Stomach smooth muscle (tissue), 2 donors: Measurements from ENCODE around the gene TANGO2.
A peak's percentile ranks its signal among the peaks of the same experiment; 100 is the strongest.

Source experiments
- H3K27ac ChIP-seq: one replicate; pipeline ENCODE4 v1.7.0; 2013; ENCODE audit warnings: mild to moderate bottlenecking, low read length, inconsistent platforms
- H3K27me3 ChIP-seq, 2 donors: one replicate each; pipeline ENCODE4 v1.7.0; 2013; ENCODE audit warnings: low read length in 2 of 2; ENCODE audit not compliant: insufficient read depth in 2 of 2, control insufficient read depth in 1 of 2
- H3K36me3 ChIP-seq, 2 donors: one replicate each; pipeline ENCODE4 v1.7.0; 2013; ENCODE audit warnings: low read length in 2 of 2; ENCODE audit not compliant: control insufficient read depth in 2 of 2, insufficient read depth in 2 of 2
- H3K4me1 ChIP-seq: one replicate; pipeline ENCODE4 v1.7.0; 2013; ENCODE audit warnings: low read length; ENCODE audit not compliant: control insufficient read depth, insufficient read depth
- H3K4me3 ChIP-seq, 2 donors: one replicate each; pipeline ENCODE4 v1.7.0; 2013; ENCODE audit warnings: low read length in 2 of 2
- H3K9ac ChIP-seq, 2 donors: one replicate each; pipeline ENCODE4 v1.7.0; 2013; ENCODE audit warnings: low read length in 2 of 2, mild to moderate bottlenecking in 1 of 2
- H3K9me3 ChIP-seq, 2 donors: one replicate each; pipeline ENCODE4 v1.7.0; 2013; ENCODE audit warnings: low read length in 2 of 2; ENCODE audit not compliant: control insufficient read depth in 2 of 2
- donor health status: healthy.
- donor health status: Pancreatic carcinoma.

The TANGO2 gene

DNA sequence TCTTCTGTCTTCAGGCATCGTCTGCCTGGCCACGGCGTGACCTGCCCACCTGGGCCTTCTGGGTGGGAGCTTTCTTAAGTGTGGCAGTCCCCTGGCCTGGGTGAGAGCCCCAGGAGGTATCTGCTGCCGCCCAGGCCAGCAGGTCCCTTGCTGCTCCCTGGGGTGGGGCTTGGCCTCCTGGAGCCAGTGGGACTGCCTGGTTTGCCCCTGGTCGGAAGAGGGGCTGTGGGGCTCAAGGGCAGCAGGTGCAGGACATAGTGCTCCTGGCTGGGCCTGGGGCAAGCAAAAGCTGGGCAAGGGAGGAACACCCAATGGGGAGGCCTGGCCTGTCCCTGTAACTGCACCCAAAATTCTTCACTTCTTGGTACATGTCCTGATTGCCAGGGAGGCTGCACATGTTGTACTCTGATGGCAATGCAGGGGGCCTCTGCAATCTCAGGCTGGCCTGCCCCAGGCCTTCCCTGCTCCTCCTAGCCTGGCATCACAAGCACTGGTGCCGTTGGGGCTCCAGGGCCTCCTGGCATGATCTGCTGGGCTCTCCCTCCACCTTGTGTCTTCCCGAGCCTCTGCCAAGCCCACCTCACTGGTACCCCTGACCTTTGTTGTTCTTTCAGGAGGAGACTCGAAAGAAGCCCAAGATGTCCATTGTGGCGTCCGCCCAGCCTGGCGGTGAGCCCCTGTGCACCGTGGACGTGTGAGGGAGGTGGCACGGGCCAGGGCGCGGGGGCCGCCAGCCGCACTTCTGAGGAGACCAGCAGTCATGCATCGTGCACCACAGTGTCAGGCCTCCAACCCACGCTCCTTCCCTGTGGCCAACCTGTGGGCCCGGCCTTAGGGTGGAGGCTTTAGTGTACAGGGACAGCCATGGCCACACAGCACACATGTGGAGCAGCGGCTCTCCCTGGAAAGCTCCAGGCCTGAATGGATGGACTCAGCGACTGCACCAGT, 88.8 kb downstream of the TANGO2 start:
- Histone ChIP-seq H3K4me1 (peaks cover 3% of the 10 kb centered on the region), H3K9ac (no peak overlapping the region), H3K27me3 (no peaks in the 10 kb centered on the region), H3K9me3 (no peaks in the 10 kb centered on the region), H3K36me3 (peaks cover 62 to 66% of the 10 kb centered on the region in 2 donors), H3K4me3 (no peak overlapping the region), H3K27ac (no peak overlapping the region)

DNA sequence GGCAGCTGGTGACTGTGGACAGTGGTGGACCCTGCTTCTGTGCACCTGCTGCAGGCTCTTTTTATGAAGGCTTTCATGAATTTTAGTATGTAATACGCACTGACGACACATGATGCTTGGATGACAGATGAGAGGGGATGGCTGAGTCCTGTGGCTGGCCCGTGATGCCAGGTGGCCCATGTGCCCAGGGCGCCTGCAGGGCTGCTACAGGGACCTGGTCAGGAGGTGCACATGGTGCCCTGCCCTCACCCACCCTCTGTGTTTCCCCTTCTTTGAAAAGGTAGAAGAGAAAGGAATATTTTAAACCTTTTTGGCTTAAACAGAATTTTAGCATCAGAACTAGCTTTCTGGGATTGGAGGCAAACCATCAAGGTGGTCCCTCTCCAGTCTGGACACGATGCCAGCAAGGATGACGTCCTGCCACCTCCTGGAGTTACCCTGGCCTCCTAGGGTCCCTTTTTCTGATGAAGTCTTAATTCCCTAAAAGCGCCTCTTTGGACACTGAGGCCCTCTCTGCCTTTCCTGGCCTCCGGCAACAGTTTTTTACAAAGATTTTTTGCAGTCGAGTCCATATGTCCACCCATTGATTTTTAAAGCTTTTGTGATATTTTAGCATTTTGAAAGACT, 89.6 kb downstream of the TANGO2 start:
- Histone ChIP-seq H3K27ac (no peak overlapping the region), H3K27me3 (no peaks in the 10 kb centered on the region), H3K9ac (no peak overlapping the region), H3K4me1 (peaks cover 8% of the 10 kb centered on the region), H3K4me3 (no peak overlapping the region), H3K36me3 (peaks cover 59 to 64% of the 10 kb centered on the region in 2 donors), H3K9me3 (no peaks in the 10 kb centered on the region)

DNA sequence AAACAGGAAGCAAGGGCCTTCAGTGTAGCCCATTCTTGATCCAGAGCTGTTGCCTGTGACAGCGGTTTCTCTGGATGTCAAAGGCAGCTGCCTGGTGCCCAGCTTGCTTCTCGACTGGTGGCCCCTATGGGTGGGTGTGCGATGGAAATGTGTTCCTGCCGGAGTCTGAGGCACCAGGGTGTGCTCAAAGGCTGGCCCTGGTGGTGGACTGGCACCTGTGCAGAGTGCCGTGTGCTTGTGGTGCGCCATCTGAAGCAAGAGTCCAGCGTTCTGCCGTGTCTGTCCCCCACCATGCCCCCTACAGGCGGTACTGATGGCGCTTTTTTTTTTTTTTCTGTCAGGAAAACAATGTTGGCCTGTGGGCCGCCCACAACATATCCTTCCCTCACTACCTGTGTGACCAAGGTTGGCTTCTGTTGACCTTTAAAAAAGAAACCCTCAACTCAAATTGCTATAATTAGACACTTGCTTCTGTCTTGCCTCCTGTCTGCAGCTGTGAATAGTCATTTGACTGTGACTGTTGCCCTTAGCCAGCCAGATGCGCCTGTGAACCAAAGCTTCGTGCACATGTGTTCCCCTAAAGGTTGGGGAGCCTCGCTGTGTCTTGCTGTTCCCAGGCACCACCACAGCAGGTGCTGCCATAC, 90.3 kb downstream of the TANGO2 start:
- Histone ChIP-seq H3K36me3 (peaks cover 53 to 59% of the 10 kb centered on the region in 2 donors), H3K9ac (no peak overlapping the region), H3K4me1 (peaks cover 15% of the 10 kb centered on the region), H3K27ac (no peak overlapping the region), H3K27me3 (no peaks in the 10 kb centered on the region), H3K4me3 (no peak overlapping the region), H3K9me3 (no peaks in the 10 kb centered on the region)

DNA sequence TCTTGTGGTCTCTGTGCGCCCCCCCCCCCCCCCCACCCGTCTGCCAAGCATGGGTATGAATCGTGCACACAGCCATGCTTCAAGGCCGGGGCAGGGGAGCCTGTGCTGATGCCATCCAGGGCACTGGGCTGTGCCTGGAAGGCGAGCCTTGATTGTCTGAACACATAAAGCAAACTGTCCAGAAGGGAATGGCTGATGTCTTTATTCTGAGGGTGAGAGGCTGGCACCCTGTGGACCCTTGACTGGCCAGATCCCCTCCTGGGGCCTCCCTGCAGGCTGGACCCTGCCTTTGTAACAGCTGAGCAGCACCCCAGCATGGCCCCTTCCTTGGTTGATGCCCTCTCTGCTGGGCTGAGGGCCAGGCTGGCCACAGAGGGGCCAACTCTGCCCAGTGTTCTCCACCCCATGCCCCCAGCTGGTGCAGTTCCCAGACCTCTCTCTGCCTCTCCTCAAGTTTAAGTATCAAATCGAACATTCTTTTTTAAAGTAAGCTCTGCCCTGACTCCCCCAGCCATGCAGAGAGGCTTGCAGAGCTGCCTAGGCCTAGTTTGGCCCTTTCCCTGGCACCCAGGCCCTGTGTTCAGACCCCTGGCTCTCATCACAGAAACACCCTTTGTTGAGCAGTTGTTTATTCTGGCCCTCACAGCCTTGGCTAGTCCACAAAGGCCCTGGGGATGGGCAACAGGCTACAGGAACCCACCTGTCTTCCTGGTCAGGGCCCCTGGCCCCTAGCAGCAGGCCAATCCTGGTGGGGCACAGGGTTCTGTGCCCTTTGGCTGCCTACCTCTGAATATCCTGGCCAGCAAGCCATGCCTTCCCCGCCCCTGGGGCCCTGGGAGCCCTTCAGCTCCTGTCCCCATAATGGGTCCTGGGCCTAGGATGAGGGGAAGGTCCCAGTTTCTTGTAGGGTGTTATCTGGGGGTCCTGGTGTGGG, 91.0 kb downstream of the TANGO2 start:
- H3K27ac ChIP-seq: no peak overlapping the region
- H3K27me3 ChIP-seq: no peaks in the 10 kb centered on the region
- H3K9ac ChIP-seq: no peak overlapping the region
- H3K9me3 ChIP-seq: no peaks in the 10 kb centered on the region
- peaks cover 46 to 51% of the 10 kb centered on the region in 2 donors for H3K36me3 ChIP-seq
- H3K4me3 ChIP-seq: no peak overlapping the region
- H3K4me1 ChIP-seq: peaks cover 18% of the 10 kb centered on the region

DNA sequence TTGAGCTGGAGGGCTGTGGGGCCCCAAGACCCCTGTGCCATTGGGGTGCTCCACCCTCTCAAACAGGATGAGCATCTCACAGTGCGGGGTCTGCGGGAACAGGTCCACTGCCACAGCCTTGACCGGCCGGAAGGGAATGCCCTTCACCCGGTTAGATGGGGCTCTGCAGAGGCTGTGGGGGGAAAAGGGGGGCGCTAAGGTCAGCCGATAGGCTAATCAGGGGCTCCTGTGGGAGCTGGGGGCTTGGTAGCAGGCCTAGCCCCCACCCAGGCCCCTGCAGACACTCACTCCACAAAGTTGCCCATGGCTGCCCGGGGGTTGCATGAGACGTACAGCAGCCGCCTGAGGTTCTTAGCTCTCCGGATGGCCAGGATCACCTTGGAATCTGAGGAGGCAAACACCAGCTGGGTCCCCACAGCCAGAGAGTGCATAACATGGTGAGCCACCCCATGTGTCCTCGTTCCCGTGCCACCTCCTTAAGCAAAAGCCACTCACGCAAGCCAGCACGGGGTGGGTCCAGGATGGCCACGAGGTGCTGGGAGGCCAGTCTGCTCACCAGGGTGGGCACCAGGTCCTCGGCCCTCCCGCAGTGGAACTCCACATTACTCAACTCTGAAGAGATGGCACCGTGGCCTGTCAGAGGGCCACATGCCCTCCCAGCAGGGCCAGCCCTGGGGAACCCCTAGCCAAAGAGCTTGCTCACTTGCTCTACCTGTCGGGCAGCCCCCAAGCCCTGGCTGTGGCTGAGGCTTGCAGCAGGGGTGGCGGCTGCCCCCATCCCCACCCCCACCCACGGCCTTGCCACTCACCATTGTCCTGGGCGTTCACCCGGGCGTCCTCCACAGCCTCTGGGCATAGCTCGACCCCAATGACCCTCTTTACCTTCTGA, 92.0 kb downstream of the TANGO2 start:
- H3K27ac ChIP-seq: peak overlapping the region; percentile 1
- peaks cover 21% of the 10 kb centered on the region for H3K4me1 ChIP-seq
- H3K9me3 ChIP-seq: no peaks in the 10 kb centered on the region
- no peaks in the 10 kb centered on the region for H3K27me3 ChIP-seq
- H3K4me3 ChIP-seq: no peak overlapping the region
- no peak overlapping the region for H3K9ac ChIP-seq
- H3K36me3 ChIP-seq: peaks cover 37 to 42% of the 10 kb centered on the region in 2 donors

DNA sequence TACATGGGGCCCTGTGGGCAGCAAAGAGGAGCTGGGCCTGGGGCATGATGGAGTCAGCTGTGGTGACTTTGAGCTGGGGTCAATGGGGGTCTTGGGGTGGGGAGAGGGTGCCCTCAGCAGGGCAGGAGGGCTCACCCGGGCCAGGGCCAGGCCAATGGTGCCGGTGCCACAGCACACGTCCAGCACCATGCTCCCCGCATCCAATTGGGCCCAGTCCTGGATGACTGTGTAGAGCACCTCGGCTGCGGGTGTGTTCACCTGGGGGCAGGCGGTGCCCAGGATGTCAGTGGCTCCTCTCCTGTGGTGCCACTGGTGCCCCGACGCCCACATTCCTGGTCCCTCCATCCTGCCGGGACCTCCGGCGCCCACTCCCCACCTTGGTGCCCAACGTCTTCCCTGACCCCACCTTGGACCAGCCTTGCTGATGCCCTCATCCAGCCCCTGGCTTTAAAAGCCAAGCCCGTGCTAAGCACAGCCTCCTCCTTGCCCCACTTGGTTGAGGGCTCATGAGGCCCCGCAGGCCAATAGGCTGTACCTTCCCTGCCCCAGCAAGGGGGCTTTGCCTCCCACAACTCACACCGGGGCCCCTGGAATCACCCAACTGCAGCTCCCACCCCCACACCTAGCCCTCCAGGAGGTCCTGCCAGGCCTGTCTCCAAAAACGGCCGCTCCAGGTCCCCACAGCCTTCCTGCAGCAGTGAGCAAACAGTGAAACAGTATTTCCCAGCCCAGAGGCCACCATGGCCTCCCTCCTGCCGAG, 92.8 kb downstream of the TANGO2 start:
- H3K27me3 ChIP-seq: no peaks in the 10 kb centered on the region
- H3K36me3 ChIP-seq: peaks cover 34 to 35% of the 10 kb centered on the region in 2 donors
- H3K27ac ChIP-seq: no peak overlapping the region
- no peaks in the 10 kb centered on the region for H3K9me3 ChIP-seq
- no peak overlapping the region for H3K9ac ChIP-seq
- no peak overlapping the region for H3K4me3 ChIP-seq
- peaks cover 26% of the 10 kb centered on the region for H3K4me1 ChIP-seq

DNA sequence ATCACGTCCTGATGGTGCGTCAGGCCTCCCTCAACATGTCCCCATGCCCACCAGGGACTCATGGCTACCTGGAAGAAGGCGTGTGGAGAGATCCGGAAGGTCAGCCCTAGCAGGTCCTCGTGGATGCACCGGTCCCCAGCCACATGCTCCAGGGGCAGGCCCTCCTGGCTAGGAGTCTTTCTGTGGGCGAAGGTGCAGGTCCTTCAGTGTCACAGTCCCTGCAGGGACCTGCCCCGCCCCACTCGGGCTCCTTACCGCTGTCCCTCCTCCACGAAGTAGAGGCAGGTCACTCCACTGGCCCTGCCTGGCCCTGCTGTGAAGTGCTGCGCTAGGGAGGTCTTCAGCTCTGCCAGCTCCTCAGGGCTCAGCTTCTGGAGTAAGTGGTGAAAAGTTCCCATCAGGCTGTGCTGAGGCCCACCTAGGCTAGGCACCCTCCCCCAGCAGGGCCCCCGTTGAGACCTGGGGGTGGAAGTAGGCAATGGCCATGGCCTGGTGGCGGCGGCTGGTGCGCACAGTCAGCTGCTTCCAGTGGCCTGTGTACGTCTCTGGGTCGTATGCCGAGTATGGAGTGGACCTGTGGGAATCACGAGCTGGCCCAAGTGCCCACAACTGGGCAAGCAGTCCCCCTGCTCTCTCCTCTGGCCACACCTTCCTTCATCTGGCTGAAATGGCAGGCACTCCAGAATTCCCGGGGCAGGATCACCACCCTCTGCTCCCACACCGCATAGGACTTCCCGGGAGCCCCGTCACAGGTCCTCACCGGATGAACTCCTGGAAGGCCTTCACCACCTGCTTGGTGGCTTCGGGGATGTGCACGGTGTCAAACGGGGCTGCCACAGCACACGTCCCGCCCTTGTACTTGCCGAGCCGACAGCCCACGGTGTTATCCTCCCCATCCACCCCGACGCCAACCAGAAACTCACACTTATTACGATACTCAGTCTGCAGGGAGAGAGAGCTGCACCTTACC, 93.9 kb downstream of the TANGO2 start:
- no peak overlapping the region for H3K4me3 ChIP-seq
- no peaks in the 10 kb centered on the region for H3K9me3 ChIP-seq
- H3K9ac ChIP-seq: no peak overlapping the region
- no peaks in the 10 kb centered on the region for H3K27me3 ChIP-seq
- H3K27ac ChIP-seq: no peak overlapping the region
- peaks cover 30% of the 10 kb centered on the region for H3K4me1 ChIP-seq
- peaks cover 32 to 33% of the 10 kb centered on the region in 2 donors for H3K36me3 ChIP-seq

DNA sequence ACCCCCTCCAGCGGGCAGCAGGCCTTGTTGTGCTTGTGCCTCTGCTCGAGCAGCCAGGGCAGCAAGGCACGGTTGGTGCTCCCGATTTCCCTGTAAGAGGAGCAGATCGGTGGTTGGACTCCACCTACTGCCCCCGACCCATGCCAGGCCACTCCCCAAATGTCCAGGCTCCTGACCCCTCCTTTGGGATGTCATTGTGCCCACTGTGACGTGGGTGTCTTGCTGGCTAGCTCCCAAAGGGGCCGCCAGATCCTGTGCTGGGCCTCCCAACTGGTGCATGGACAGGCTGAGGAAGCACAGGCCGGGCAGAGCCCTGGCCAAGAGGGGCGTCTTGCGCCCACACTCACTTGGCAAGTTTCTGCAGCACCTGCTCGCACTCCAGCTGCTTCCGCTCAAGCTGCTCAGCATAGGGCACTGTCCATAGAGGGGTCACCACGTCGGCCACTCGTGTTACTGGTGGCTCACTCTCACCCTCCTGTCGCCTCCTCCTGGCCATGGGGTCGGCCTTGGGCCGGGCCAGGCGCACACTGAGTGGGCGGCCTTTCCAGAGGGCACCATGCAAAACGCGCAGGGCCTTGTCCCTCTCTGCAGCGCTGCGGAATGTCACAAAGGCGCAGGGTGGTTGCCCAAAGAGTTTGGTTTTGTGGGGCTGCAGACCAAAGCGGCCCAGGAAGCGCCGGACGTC, 94.9 kb downstream of the TANGO2 start, which contains the start of gene RANBP1:
Gene RANBP1, plus strand, starts transcription at position 414 of the 685 bp plus-strand sequence. Its CDS starts 81 bp downstream, at position 495.
- peak within 1 kb of the TSS; percentile 71 to 90 for H3K4me3 ChIP-seq
- no peaks in the 10 kb centered on the region for H3K9me3 ChIP-seq
- peak within 1 kb of the TSS; percentile 80 for H3K27ac ChIP-seq
- H3K4me1 ChIP-seq: peaks cover 35% of the 10 kb centered on the region
- no peaks in the 10 kb centered on the region for H3K27me3 ChIP-seq
- peaks cover 29 to 32% of the 10 kb centered on the region in 2 donors for H3K36me3 ChIP-seq
- H3K9ac ChIP-seq: peak within 1 kb of the TSS; percentile 78 to 93
